HG03460 (cell line): ENCODE data around the gene CCDC38.
"Not testable (repeated sequence)": the region's sequence is repeated elsewhere in the genome, so short reads cannot be mapped to it uniquely, and the experiment has no call there.

Experiments
- ATAC-seq: cut with Tn5 transposase; IDR thresholded peaks from one replicate; pipeline ENCODE4 v1.9.1; 2021; ENCODE audit not compliant: unreplicated experiment

CCDC38 gene

GRCh38 chr12:95884998-95885397 is 57.4 kb downstream of the CCDC38 start:
- no peak for ATAC-seq

- no peak for ATAC-seq
Measured at GRCh38 chr12:95882873-95883272, 59.5 kb downstream of the CCDC38 start.

GRCh38 chr12:95882080-95882479 is 60.3 kb downstream of the CCDC38 start:
- ATAC-seq, result no peak

- no peak for ATAC-seq
Measured at GRCh38 chr12:95881331-95881955, 61.0 kb downstream of the CCDC38 start.

GRCh38 chr12:95880895-95881294 is 61.5 kb downstream of the CCDC38 start:
- no peak for ATAC-seq

GRCh38 chr12:95877622-95878021 is 64.8 kb downstream of the CCDC38 start:
- no peak for ATAC-seq

GRCh38 chr12:95874452-95874851 is 68.0 kb downstream of the CCDC38 start:
- ATAC-seq, result no peak

GRCh38 chr12:95870897-95871296 is 71.5 kb downstream of the CCDC38 start:
- no peak for ATAC-seq

GRCh38 chr12:95863337-95863736 is 79.1 kb downstream of the CCDC38 start:
- no peak for ATAC-seq

- ATAC-seq, result no peak
Measured at GRCh38 chr12:95862038-95862437, 80.4 kb downstream of the CCDC38 start.

GRCh38 chr12:95859947-95860850 is 82.2 kb downstream of the CCDC38 start:
- ATAC-seq, result no peak

GRCh38 chr12:95859344-95859816 is 83.0 kb downstream of the CCDC38 start:
- peak; percentile 25 for ATAC-seq

- ATAC-seq, result peak; percentile 99
Measured at GRCh38 chr12:95858451-95859343, 83.7 kb downstream of the CCDC38 start, which contains the start of gene SNRPF. TSS of gene SNRPF (plus strand) at chr12:95858952. CDS start at chr12:95859074, 122 bp downstream.

- no peak for ATAC-seq
Measured at GRCh38 chr12:95857799-95858198, 84.6 kb downstream of the CCDC38 start.

- no peak for ATAC-seq
Measured at GRCh38 chr12:95857156-95857555, 85.3 kb downstream of the CCDC38 start.

GRCh38 chr12:95852133-95852532 is 90.3 kb downstream of the CCDC38 start:
- ATAC-seq, result no peak

GRCh38 chr12:95851606-95852005 is 90.8 kb downstream of the CCDC38 start:
- ATAC-seq, result no peak

- ATAC-seq, result no peak
Measured at GRCh38 chr12:95848575-95849388, 93.6 kb downstream of the CCDC38 start.

- ATAC-seq, result not testable (repeated sequence)
Measured at GRCh38 chr12:95842426-95842825, 100.0 kb downstream of the CCDC38 start.

GRCh38 chr12:95838125-95838524 is 104.3 kb downstream of the CCDC38 start:
- ATAC-seq, result no peak
